ENCODE results near the gene RBM20. TPM values are rescaled to one million over a fixed set of nuclear protein-coding genes. Genes with fewer than 3 reads are reported as not detected.

Gene RBM20
- total and polyA plus RNA-seq, 2 of the 13 experiments (the other 11 are each of a cell fraction or from before 2014, with no cell fraction given): 0.02 to 0.22 TPM

DNA sequence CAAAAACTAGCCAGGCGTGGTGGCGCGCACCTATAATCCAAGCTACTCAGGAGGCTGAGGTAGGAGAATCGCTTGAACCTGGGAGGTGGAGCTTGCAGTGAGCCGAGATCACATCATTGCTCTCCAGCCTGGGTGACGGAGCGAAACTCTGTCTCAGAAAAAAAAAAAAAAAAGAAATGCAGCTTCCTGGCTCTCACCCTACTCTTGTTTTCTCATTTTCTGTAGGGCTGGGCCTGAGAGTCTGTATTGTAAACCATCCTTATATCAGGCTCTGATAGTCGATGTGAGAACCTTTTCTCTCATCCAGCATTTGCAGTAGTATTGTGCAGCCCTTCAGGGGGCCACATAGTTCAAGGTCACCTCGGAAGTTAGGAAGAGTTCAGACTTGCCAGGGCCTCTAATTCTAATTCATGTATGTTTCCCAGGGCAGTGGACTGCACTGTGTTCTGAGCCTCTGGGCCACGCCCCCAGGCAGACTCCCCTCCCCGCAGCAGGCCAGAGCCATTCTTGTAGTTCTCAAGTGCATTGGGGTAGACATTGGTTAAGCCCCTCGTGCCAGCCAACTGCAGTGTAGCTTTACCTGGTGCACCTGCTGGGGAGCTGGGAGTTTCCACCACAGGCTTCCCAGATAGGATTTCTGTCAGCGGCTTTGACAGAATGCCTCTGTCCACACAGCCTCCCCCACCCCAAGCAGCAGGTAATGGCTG is 189.3 kb downstream of the RBM20 start (continued):
- TF ChIP-seq ATM (IDR thresholded peaks at IDR 0.05; ENCODE audit: borderline replicate concordance): no peak
- TF ChIP-seq HMG20B (CRISPR knock-in tag; conservative IDR thresholded peaks at IDR 0.05): no peak
- no peak for TF ChIP-seq MTF1 (CRISPR knock-in tag; IDR thresholded peaks at IDR 0.05)
- 0 out of 2 replicates have a peak, but pooled peaks have one; percentile 3 for TF ChIP-seq MYC (CRISPR knock-in tag; IDR thresholded peaks at IDR 0.05; ENCODE audit: borderline replicate concordance)
- no peak for TF ChIP-seq ZNF34 (CRISPR knock-in tag; IDR thresholded peaks at IDR 0.05; ENCODE audit: borderline replicate concordance)
- no peak for TF ChIP-seq ZNF274 (CRISPR knock-in tag; IDR thresholded peaks at IDR 0.05)
- TF ChIP-seq ZNF556 (CRISPR knock-in tag; IDR thresholded peaks at IDR 0.05; ENCODE audit: borderline replicate concordance): no peak
- no peak for TF ChIP-seq FIP1L1 (IDR thresholded peaks at IDR 0.05; ENCODE audit: borderline replicate concordance, insufficient read depth, low read depth, low read length)
- TF ChIP-seq, protein P1, sequence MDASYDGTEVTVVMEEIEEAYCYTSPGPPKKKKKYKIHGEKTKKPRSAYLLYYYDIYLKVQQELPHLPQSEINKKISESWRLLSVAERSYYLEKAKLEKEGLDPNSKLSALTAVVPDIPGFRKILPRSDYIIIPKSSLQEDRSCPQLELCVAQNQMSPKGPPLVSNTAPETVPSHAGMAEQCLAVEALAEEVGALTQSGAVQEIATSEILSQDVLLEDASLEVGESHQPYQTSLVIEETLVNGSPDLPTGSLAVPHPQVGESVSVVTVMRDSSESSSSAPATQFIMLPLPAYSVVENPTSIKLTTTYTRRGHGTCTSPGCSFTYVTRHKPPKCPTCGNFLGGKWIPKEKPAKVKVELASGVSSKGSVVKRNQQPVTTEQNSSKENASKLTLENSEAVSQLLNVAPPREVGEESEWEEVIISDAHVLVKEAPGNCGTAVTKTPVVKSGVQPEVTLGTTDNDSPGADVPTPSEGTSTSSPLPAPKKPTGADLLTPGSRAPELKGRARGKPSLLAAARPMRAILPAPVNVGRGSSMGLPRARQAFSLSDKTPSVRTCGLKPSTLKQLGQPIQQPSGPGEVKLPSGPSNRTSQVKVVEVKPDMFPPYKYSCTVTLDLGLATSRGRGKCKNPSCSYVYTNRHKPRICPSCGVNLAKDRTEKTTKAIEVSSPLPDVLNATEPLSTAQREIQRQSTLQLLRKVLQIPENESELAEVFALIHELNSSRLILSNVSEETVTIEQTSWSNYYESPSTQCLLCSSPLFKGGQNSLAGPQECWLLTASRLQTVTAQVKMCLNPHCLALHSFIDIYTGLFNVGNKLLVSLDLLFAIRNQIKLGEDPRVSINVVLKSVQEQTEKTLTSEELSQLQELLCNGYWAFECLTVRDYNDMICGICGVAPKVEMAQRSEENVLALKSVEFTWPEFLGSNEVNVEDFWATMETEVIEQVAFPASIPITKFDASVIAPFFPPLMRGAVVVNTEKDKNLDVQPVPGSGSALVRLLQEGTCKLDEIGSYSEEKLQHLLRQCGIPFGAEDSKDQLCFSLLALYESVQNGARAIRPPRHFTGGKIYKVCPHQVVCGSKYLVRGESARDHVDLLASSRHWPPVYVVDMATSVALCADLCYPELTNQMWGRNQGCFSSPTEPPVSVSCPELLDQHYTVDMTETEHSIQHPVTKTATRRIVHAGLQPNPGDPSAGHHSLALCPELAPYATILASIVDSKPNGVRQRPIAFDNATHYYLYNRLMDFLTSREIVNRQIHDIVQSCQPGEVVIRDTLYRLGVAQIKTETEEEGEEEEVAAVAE (CRISPR knock-in tag; IDR thresholded peaks at IDR 0.05; ENCODE audit: borderline replicate concordance): no peak
- TF ChIP-seq ARID5B (CRISPR knock-in tag; IDR thresholded peaks at IDR 0.05): 0 out of 2 replicates have a peak, but pooled peaks have one; percentile 10
- TF ChIP-seq ZFP82 (CRISPR knock-in tag; IDR thresholded peaks at IDR 0.05; ENCODE audit: borderline replicate concordance): no peak
- TF ChIP-seq EED (CRISPR knock-in tag; IDR thresholded peaks at IDR 0.05): no peak
- TF ChIP-seq CENPX (CRISPR knock-in tag; IDR thresholded peaks at IDR 0.05): no peak
- no peak for TF ChIP-seq TCF7 (IDR thresholded peaks at IDR 0.05; ENCODE audit: low read depth)
- TF ChIP-seq ESRRA (CRISPR knock-in tag; IDR thresholded peaks at IDR 0.05; ENCODE audit: low read depth): 0 out of 2 replicates have a peak, but pooled peaks have one; percentile 50
- TF ChIP-seq HNRNPH1 (optimal IDR thresholded peaks at IDR 0.05; ENCODE audit: low read depth, low read length): no peak
- TF ChIP-seq ZNF496 (CRISPR knock-in tag; IDR thresholded peaks at IDR 0.05; ENCODE audit: insufficient replicate concordance): no peak
- no peak for TF ChIP-seq JUN (CRISPR knock-in tag; IDR thresholded peaks at IDR 0.05)
- TF ChIP-seq BCL6 (CRISPR knock-in tag; IDR thresholded peaks at IDR 0.05): peak; percentile 46; the same call in 1 of the 2 replicates
- peak in 1 of 2 experiments; percentile 36; a peak in 1 of 4 replicates for TF ChIP-seq EP300 (IDR thresholded peaks at IDR 0.05; ENCODE audit: low read depth in 2 of 2, low read length in 2 of 2)
- TF ChIP-seq EP300 (CRISPR knock-in tag; IDR thresholded peaks at IDR 0.05; ENCODE audit: borderline replicate concordance): no peak
- TF ChIP-seq KLF13 (CRISPR knock-in tag; IDR thresholded peaks at IDR 0.05): no peak
- TF ChIP-seq REL (CRISPR knock-in tag; conservative IDR thresholded peaks at IDR 0.05): no peak
